B cell (primary cell): ENCODE results near the gene LXN. TPM values are rescaled to one million over a fixed set of nuclear protein-coding genes. Genes with fewer than 3 reads are reported as not detected.

Experiments
- ATAC-seq: fragments of 200-7000 bp; cut with Tn5 transposase; one replicate; pipeline ENCODE4 v1.10.0; 2021; ENCODE audit warnings: low read depth, mild to moderate bottlenecking, moderate number of reproducible peaks, moderate library complexity
- CTCF ChIA-PET: fragments of 350-600 bp; sonication (Branson Sonifier 250); formaldehyde crosslinking; loops from one replicate; lab custom pipeline; 2021; ENCODE audit warnings: antibody characterized with exemption, inconsistent platforms; lab: Charles Lee
- POLR2A ChIA-PET: fragments of 350-600 bp; sonication (Branson Sonifier 250); formaldehyde crosslinking; loops from one replicate; lab custom pipeline; 2021; ENCODE audit warnings: antibody characterized with exemption; lab: Charles Lee
- DNase-seq: peaks from one replicate; pipeline ENCODE4 v3.0.0; 2013
- H2AFZ ChIP-seq: 2 replicates; pipeline ENCODE4 v1.6.1; 2012; ENCODE audit warnings: mild to moderate bottlenecking, low read depth, low read length; ENCODE audit not compliant: insufficient read depth, poor library complexity, severe bottlenecking
- H3K27ac ChIP-seq, 2 donors: 1 replicate in 1 of 2; 2 replicates in 1 of 2; pipeline ENCODE4 v1.5.1; 2012 to 2013; ENCODE audit warnings: low read length in 2 of 2, mild to moderate bottlenecking in 2 of 2, moderate library complexity in 1 of 2
- H3K27me3 ChIP-seq, 4 experiments: fragments of 200-600 bp in 1 of 4; sonication (generic) in 1 of 4; replicated peaks in 1 of 4; 1 replicate in 2 of 4; 2 replicates in 2 of 4; pipeline versions ENCODE4 v1.6.1 to v1.7.0; 2013 to 2016; ENCODE audit warnings: low read length in 3 of 4, mild to moderate bottlenecking in 2 of 4, mixed read lengths in 1 of 4, moderate library complexity in 1 of 4; ENCODE audit not compliant: insufficient read depth in 4 of 4, control insufficient read depth in 3 of 4; ENCODE audit errors: control extremely low read depth in 1 of 4
- H3K36me3 ChIP-seq, 2 experiments: replicated peaks in 1 of 2; 1 replicate in 1 of 2; 2 replicates in 1 of 2; pipeline versions ENCODE4 v1.6.1 to v1.7.1; 2013; ENCODE audit warnings: low read length in 1 of 2; ENCODE audit not compliant: insufficient read depth in 2 of 2, control insufficient read depth in 1 of 2; ENCODE audit errors: control extremely low read depth in 1 of 2, extremely low read depth in 1 of 2
- H3K4me1 ChIP-seq, 2 donors: fragments of 200-600 bp in 1 of 2; sonication (generic) in 1 of 2; 1 replicate in 1 of 2; 2 replicates in 1 of 2; pipeline versions ENCODE4 v1.5.1 to v1.6.1; 2013 to 2017; ENCODE audit warnings: low read length in 2 of 2; ENCODE audit not compliant: control insufficient read depth in 2 of 2, insufficient read depth in 2 of 2
- H3K4me2 ChIP-seq: replicated peaks from 2 replicates; pipeline ENCODE3; 2012; ENCODE audit warnings: mild to moderate bottlenecking, low read depth, low read length; ENCODE audit not compliant: poor library complexity, severe bottlenecking
- H3K4me3 ChIP-seq, 5 experiments: fragments of 200-600 bp in 1 of 5; sonication (generic) in 1 of 5; 1 replicate in 3 of 5; 2 replicates in 2 of 5; pipeline versions ENCODE4 v1.5.1 to v1.7.0; 2011 to 2016; ENCODE audit warnings: low read length in 4 of 5, mild to moderate bottlenecking in 4 of 5, low read depth in 2 of 5, control low read depth in 1 of 5, moderate library complexity in 1 of 5; ENCODE audit not compliant: insufficient read depth in 1 of 5; ENCODE audit errors: control extremely low read depth in 1 of 5, extremely low read depth in 1 of 5
- H3K79me2 ChIP-seq: fragments of 200-600 bp; sonication (generic); one replicate; pipeline ENCODE4 v1.6.0; 2016; ENCODE audit warnings: low read length; ENCODE audit not compliant: control insufficient read depth, insufficient read depth
- H3K9ac ChIP-seq: fragments of 200-600 bp; sonication (generic); 2 replicates; pipeline ENCODE4 v1.6.1; 2017; ENCODE audit warnings: mild to moderate bottlenecking, low read length, moderate library complexity
- H3K9me3 ChIP-seq, 3 donors: one replicate each; pipeline versions ENCODE4 v1.6.1 to v1.7.1; 2013; ENCODE audit warnings: low read length in 2 of 3; ENCODE audit not compliant: control insufficient read depth in 2 of 3, insufficient read depth in 1 of 3; ENCODE audit errors: control extremely low read depth in 1 of 3
- H4K20me1 ChIP-seq: 2 replicates; pipeline ENCODE4 v1.6.0; 2012; ENCODE audit warnings: mild to moderate bottlenecking, low read length; ENCODE audit not compliant: insufficient read depth, control insufficient read depth, poor library complexity, severe bottlenecking
- H3K27ac Mint-ChIP-seq: one replicate; pipeline ENCODE4 v1.8.0; 2021; ENCODE audit warnings: mixed read lengths
- H3K27me3 Mint-ChIP-seq: one replicate; pipeline ENCODE4 v1.8.0; 2021; ENCODE audit warnings: mixed read lengths
- H3K4me1 Mint-ChIP-seq: one replicate; pipeline ENCODE4 v1.8.0; 2021; ENCODE audit warnings: mixed read lengths
- H3K4me3 Mint-ChIP-seq: one replicate; pipeline ENCODE4 v1.8.0; 2021; ENCODE audit warnings: mixed read lengths
- H3K9me3 Mint-ChIP-seq: one replicate; pipeline ENCODE4 v1.8.0; 2022; ENCODE audit warnings: mixed read lengths; ENCODE audit not compliant: insufficient read depth
- CTCF ChIP-seq: fragments of 200-600 bp; IDR thresholded peaks from one replicate; pipeline ENCODE4 v1.8.0; 2022; ENCODE audit warnings: antibody characterized with exemption, mild to moderate bottlenecking
- EZH2 ChIP-seq: IDR thresholded peaks from 2 replicates; pipeline ENCODE4 v1.6.1; 2012; ENCODE audit warnings: borderline replicate concordance, low read depth, mild to moderate bottlenecking, moderate library complexity, low read length; ENCODE audit not compliant: insufficient read depth, poor library complexity, severe bottlenecking
- WGBS: methylation state at CpG from one replicate; pipeline ENCODE4 v1.1.5; 2013; ENCODE audit warnings: missing lambda C conversion rate; ENCODE audit not compliant: insufficient coverage; 5-methylcytosine and 5-hydroxymethylcytosine counted together
- intact Hi-C: fragments of 100-400 bp; cut with micrococcal nuclease; formaldehyde crosslinking; loops from one replicate; pipeline ENCODE4 v1.10.0; 2022
- polyA plus RNA-seq: library from polyadenylated mRNA; depleted of rRNA; stranded (reverse); fragments of >200 nt; gene quantifications from 2 replicates; pipeline ENCODE4 v1.2.3, GENCODE V29; 2012
- total RNA-seq, 2 donors: library from RNA; stranded (reverse); fragments of 120-200 nt in 1 of 2; gene quantifications; 1 replicate in 1 of 2; 2 replicates in 1 of 2; pipeline versions ENCODE4 v1.2.3 to v1.2.4, GENCODE V29; 2013 to 2022

Gene LXN
- total and polyA plus RNA-seq, 2 donors (not counting 1 experiment from before 2014, with no cell fraction given), result 3.2 to 5.1 TPM

DNA sequence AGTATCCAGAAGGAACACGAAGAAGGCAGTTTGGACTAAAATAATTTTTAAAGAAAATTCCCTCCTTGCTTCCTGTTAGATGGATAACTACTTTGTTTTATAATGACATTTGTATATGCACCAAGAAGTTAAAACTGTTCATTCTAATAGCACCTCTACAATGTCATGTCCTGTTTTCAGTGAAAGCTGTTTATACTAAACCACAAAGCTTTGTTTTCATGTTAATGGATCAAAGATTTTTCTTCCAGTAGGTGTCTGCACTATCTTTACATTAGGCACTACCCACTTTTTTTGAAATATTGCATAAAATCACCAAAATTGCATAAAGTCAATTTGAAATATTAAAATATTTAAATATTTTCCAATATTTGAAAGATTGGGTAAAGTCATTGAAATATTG is 49.7 kb upstream of the LXN start:
- intact Hi-C loops, result no loop called here
- Histone ChIP-seq H4K20me1 (no peaks in the 10 kb centered on the region), H3K79me2 (no peaks in the 10 kb centered on the region), H3K9me3 (no peaks in the 10 kb centered on the region), H3K4me1 (peaks cover 4 to 8% of the 10 kb centered on the region in 2 donors), H3K9ac (no peak overlapping the region), H3K36me3 (peaks cover 0 to 2% of the 10 kb centered on the region in 2 experiments), H3K27me3 (no peaks in the 10 kb centered on the region), H3K4me2 (no peak overlapping the region), H3K27ac (no peak overlapping the region), H2AFZ (no peak overlapping the region), H3K4me3 (no peak overlapping the region)
- Mint-ChIP-seq H3K27ac (no peak overlapping the region), H3K4me3 (no peak overlapping the region), H3K27me3 (no peaks in the 10 kb centered on the region), H3K9me3 (no peaks in the 10 kb centered on the region), H3K4me1 (peaks cover 12% of the 10 kb centered on the region)
- no peak for ATAC-seq
- WGBS, result no CpG with 5 or more reads among the region's 1 CpG
- CTCF ChIA-PET, result interaction anchor here (0.7 kb wide), 1 partner anchor 64 kb away, joined by 3 read pairs; no protein-coding TSS in a partner anchor
- TF ChIP-seq CTCF, result no peak
- DNase-seq, result no peak
- POLR2A ChIA-PET, result no interaction called here

DNA sequence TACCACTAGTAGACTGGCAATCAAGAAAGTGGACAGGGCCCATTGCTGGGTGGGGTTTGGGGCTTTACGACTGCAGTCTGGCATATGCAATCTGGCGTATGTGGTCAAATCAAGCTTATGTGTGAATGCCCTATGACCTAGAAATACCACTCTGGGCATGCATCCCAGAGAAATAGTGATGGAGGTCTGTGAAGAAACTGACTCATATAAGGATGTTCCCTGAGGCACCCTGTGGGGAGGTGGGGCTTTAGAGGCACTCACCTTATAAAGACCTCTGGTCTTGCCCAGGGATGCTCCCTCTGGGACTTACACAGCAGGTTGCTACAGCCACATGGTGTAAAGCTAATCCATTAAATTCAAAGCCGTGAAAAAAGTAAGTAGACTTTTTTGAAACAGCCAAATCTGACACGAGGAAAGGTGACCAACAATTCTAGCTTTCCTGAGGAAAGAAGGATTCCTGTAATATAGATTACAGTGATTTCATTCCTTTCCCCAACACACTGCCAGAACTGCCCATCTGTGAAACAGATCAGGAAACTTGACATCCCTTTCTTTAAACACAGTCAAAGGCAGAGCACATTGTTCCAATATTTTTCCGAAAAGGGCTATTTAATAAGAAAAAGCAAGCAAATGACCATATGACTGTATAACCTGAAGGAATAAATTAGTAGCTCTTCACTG is 46.2 kb upstream of the LXN start:
- Histone ChIP-seq H3K27ac (no peak overlapping the region), H2AFZ (no peak overlapping the region), H3K4me2 (no peak overlapping the region), H3K9ac (no peak overlapping the region), H3K27me3 (no peaks in the 10 kb centered on the region), H3K9me3 (no peaks in the 10 kb centered on the region), H3K4me3 (no peak overlapping the region), H4K20me1 (no peaks in the 10 kb centered on the region), H3K79me2 (no peaks in the 10 kb centered on the region), H3K36me3 (peaks cover 2% of the 10 kb centered on the region in 2 experiments), H3K4me1 (peaks cover 4 to 8% of the 10 kb centered on the region in 2 donors)
- no peak for ATAC-seq
- POLR2A ChIA-PET, result interaction anchor here (0.7 kb wide), 1 partner anchor 110 kb away, joined by 5 read pairs; no protein-coding TSS in a partner anchor
- Mint-ChIP-seq H3K9me3 (no peaks in the 10 kb centered on the region), H3K4me3 (no peak overlapping the region), H3K4me1 (peaks cover 12% of the 10 kb centered on the region), H3K27me3 (no peaks in the 10 kb centered on the region), H3K27ac (no peak overlapping the region)
- DNase-seq, result no peak
- intact Hi-C loops, result no loop called here
- CTCF ChIA-PET, result interaction anchor here (1.2 to 7.4 kb wide), 2 partner anchors 9 to 58 kb away, joined by 3 to 51 read pairs; no protein-coding TSS in a partner anchor
- WGBS, result 100% methylated on average over 2 of the region's 5 CpGs
- TF ChIP-seq EZH2, result no peak
- TF ChIP-seq CTCF, result no peak
